K562 (cell line): ENCODE results near the gene IFI6. TPM values are rescaled to one million over a fixed set of nuclear protein-coding genes. Genes with fewer than 3 reads are reported as not detected.
A peak's percentile ranks its signal among the peaks of the same experiment; 100 is the strongest.

Experiments used
- ATAC-seq: fragments of 200-7000 bp; cut with Tn5 transposase; 3 replicates; pipeline ENCODE4 v1.9.1; 2020; ENCODE audit warnings: moderate library complexity
- BruUV-seq: library from RNA; stranded (reverse); fragments of 400-500 nt; replicated peaks from 2 replicates; lab custom pipeline; 2021; lab: Mats Ljungman, UMichigan
- CTCF ChIA-PET: fragments of 300-600 bp; formaldehyde crosslinking; extraction: SDS; loops from one replicate; lab custom pipeline; 2021; ENCODE audit warnings: low intra/inter-chr PET ratio; lab: Yijun Ruan, JAX
- POLR2A ChIA-PET: fragments of 300-600, 350-650 bp; sonication (Branson Sonifier 250); formaldehyde crosslinking; extraction: SDS; loops from one replicate; lab custom pipeline; 2021; ENCODE audit warnings: antibody characterized with exemption, inconsistent platforms; lab: Yijun Ruan, JAX
- DNase-seq, 4 experiments: peaks; one replicate each; pipeline versions ENCODE4 v3.0.0 to v3.0.0-alpha.2; 2011 to 2018; ENCODE audit warnings: low spot score in 3 of 4, mixed read lengths in 3 of 4; ENCODE audit errors: extremely low read depth in 1 of 4
- FAIRE-seq: peaks from 2 replicates; lab custom pipeline; 2011; peaks lifted over from hg19 to GRCh38; lab: Jason Lieb, UNC
- H2AFZ ChIP-seq: 2 replicates; pipeline ENCODE4 v1.6.0; 2011; ENCODE audit warnings: low read depth, low read length, control low read depth, inconsistent platforms
- H3K27ac ChIP-seq: fragments of 200-600 bp; 3 replicates; pipeline ENCODE4 v1.8.0; 2011; ENCODE audit warnings: low read depth, mild to moderate bottlenecking, control low read depth, inconsistent platforms, low read length, moderate library complexity, mixed read lengths; ENCODE audit errors: extremely low read depth
- H3K27me3 ChIP-seq, 2 experiments: fragments of 300-600 bp in 1 of 2; 2 replicates in 1 of 2; 3 replicates in 1 of 2; pipeline versions ENCODE4 v1.6.0 to v1.8.0; 2011; ENCODE audit warnings: inconsistent platforms in 2 of 2, low read length in 2 of 2, mild to moderate bottlenecking in 1 of 2, mixed read lengths in 1 of 2, moderate library complexity in 1 of 2; ENCODE audit not compliant: control insufficient read depth in 2 of 2, insufficient read depth in 2 of 2
- H3K36me3 ChIP-seq: fragments of 300-600 bp; 3 replicates; pipeline ENCODE4 v1.8.0; 2011; ENCODE audit warnings: mild to moderate bottlenecking, low read length, inconsistent platforms; ENCODE audit not compliant: control insufficient read depth, insufficient read depth
- H3K4me1 ChIP-seq, 2 experiments: fragments of 200-600 bp in 1 of 2; replicated peaks in 1 of 2; 2 replicates in 1 of 2; 3 replicates in 1 of 2; pipeline versions ENCODE4 v1.5.1 to v1.8.0; 2011; ENCODE audit warnings: inconsistent platforms in 2 of 2, low read length in 2 of 2, mild to moderate bottlenecking in 1 of 2, mixed read lengths in 1 of 2, moderate library complexity in 1 of 2; ENCODE audit not compliant: control insufficient read depth in 2 of 2, insufficient read depth in 2 of 2
- H3K4me2 ChIP-seq: 2 replicates; pipeline ENCODE4 v1.6.1; 2011; ENCODE audit warnings: low read length, control low read depth, inconsistent platforms, mixed read lengths; ENCODE audit not compliant: insufficient read depth
- H3K4me3 ChIP-seq: fragments of 200-600 bp; sonication (generic), shearing (Covaris generic); 2 replicates; pipeline ENCODE4 v1.5.1; 2016; ENCODE audit warnings: control low read depth, inconsistent platforms
- H3K79me2 ChIP-seq: fragments of 200-600 bp; 3 replicates; pipeline ENCODE4 v1.8.0; 2011; ENCODE audit warnings: low read length, inconsistent platforms; ENCODE audit not compliant: control insufficient read depth, insufficient read depth
- H3K9ac ChIP-seq, 2 experiments: 2 replicates each; pipeline versions ENCODE4 v1.6.0 to v1.6.1; 2011; ENCODE audit warnings: low read depth in 2 of 2, low read length in 2 of 2, control low read depth in 1 of 2, inconsistent platforms in 1 of 2, mild to moderate bottlenecking in 1 of 2, mixed read lengths in 1 of 2; ENCODE audit not compliant: insufficient read depth in 1 of 2
- H3K9me1 ChIP-seq: one replicate; pipeline ENCODE4 v1.6.0; 2011; ENCODE audit warnings: inconsistent platforms, mild to moderate bottlenecking, low read length, moderate library complexity; ENCODE audit not compliant: control insufficient read depth, insufficient read depth
- H3K9me3 ChIP-seq: replicated peaks from 2 replicates; pipeline ENCODE4 v1.5.1; 2011; ENCODE audit warnings: low read depth, low read length, inconsistent platforms; ENCODE audit not compliant: control insufficient read depth, insufficient read depth
- H4K20me1 ChIP-seq: replicated peaks from 2 replicates; pipeline ENCODE4 v1.6.1; 2011; ENCODE audit warnings: low read length, inconsistent platforms, mixed read lengths; ENCODE audit not compliant: control insufficient read depth, insufficient read depth
- FOXJ3 ChIP-seq: sonication (generic); formaldehyde crosslinking; IDR thresholded peaks from 2 replicates; pipeline ENCODE4 v1.4.0; 2020; ENCODE audit warnings: mild to moderate bottlenecking, missing genetic modification reagents
- MEIS2 ChIP-seq: fragments of 450-650 bp; IDR thresholded peaks from 2 replicates; pipeline ENCODE4 v1.6.1; 2014; ENCODE audit warnings: mild to moderate bottlenecking; ENCODE audit not compliant: partially characterized antibody
- RBBP5 ChIP-seq: fragments of 200-600 bp; sonication (generic); IDR thresholded peaks from 2 replicates; pipeline ENCODE4 v1.6.1; 2012; ENCODE audit warnings: borderline replicate concordance, mild to moderate bottlenecking, low read length, control low read depth, inconsistent platforms; ENCODE audit not compliant: insufficient read depth, poor library complexity, severe bottlenecking
- WGBS: fragments of 100-300 bp; shearing (Covaris generic); methylation state at CpG from one replicate; pipeline ENCODE4 v1.1.6; 2016; ENCODE audit warnings: low coverage, mixed read lengths; ENCODE audit not compliant: insufficient coverage; ENCODE audit errors: missing lambda C conversion rate; 5-methylcytosine and 5-hydroxymethylcytosine counted together
- in situ Hi-C: fragments of 300-500 bp; cut with MboI; formaldehyde crosslinking; loops from 4 replicates; pipeline ENCODE4 v1.15.0; 2018; ENCODE audit warnings: inconsistent platforms, mixed read lengths
- intact Hi-C: fragments of 100-400 bp; cut with micrococcal nuclease; formaldehyde crosslinking; loops from 2 replicates; pipeline ENCODE4 v1.14.2; 2022
- polyA plus RNA-seq, 8 experiments: library from polyadenylated mRNA; depleted of rRNA in 4 of 8; stranded (reverse) in 5 of 8; unstranded in 3 of 8; fragments of >200 nt; fragmentation: Nextera tagmentation in 2 of 8; fragmentation: Illumina TruSeq in 1 of 8; extraction: Ambion mirVana in 2 of 8; extraction: Trizol in 1 of 8; gene quantifications; 2 replicates each; pipeline versions ENCODE4 v1.2.1 to v1.2.3, GENCODE V29; 2011 to 2014; ENCODE audit warnings: inconsistent platforms in 1 of 8, missing spikeins in 1 of 8
- total RNA-seq, 7 experiments: library from RNA; depleted of rRNA in 6 of 7; stranded (reverse); fragments of >200 nt in 6 of 7; fragmentation: Illumina TruSeq in 2 of 7; extraction: Trizol in 2 of 7; gene quantifications; 2 replicates each; pipeline versions ENCODE4 v1.2.1 to v1.2.3, GENCODE V29; 2011 to 2021; ENCODE audit warnings: low replicate concordance in 1 of 7
- TF ChIP-seq, protein P1 (sequence below): fragments of 450-650 bp; IDR thresholded peaks from 2 replicates; pipeline ENCODE4 v1.7.1; 2018; ENCODE audit warnings: mild to moderate bottlenecking, low read depth; ENCODE audit not compliant: partially characterized antibody
- TF ChIP-seq, protein P2 (sequence below), 2 experiments: fragments of 450-650 bp in 1 of 2; sonication (generic) in 1 of 2; formaldehyde crosslinking in 1 of 2; IDR thresholded peaks in 1 of 2; conservative IDR thresholded peaks in 1 of 2; 2 replicates each; pipeline versions ENCODE4 v1.6.1 to v1.8.1; 2016 to 2023; ENCODE audit warnings: mild to moderate bottlenecking in 2 of 2, moderate library complexity in 2 of 2, inconsistent platforms in 1 of 2, missing genetic modification reagents in 1 of 2

The IFI6 gene
- total and polyA plus RNA-seq, 9 of the 15 experiments (the other 6 are each of a cell fraction or from before 2014, with no cell fraction given) = 0.17 to 4.5 (median 2.2) TPM

DNA sequence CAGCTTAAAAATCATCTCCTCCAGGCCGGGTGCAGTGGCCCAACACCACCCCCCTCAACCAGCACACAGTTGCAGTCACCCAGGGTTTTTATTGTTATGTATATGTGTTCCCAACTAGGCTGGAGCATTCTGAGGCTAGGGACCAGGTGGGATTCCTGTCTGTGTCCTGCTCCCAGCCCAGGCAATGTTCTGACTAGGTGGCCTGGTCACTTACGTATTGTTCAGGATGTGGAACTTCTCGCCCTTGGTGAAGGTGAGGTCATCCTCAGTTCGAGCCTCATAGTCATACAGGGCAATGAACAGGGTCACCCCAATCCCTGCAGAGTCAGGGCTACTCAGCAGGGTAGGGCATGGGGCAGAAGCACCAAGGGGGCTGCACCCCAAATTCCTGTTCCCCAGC lies 49.2 kb downstream of the IFI6 start:
- Histone ChIP-seq H3K9me3 (no peaks in the 10 kb centered on the region), H4K20me1 (0 out of 2 replicates have a peak, but pooled peaks cover 3% of the 10 kb centered on the region), H3K9me1 (no peaks in the 10 kb centered on the region), H3K27me3 (peaks cover 0 to 11% of the 10 kb centered on the region in 2 experiments; a peak in 2 of 5 replicates), H3K4me1 (peaks cover 12 to 13% of the 10 kb centered on the region in 2 experiments), H3K27ac (no peak overlapping the region), H3K79me2 (no peaks in the 10 kb centered on the region), H2AFZ (no peak overlapping the region), H3K9ac (peak overlapping the region in 1 of 2 experiments; percentile 14; a peak in 1 of 4 replicates), H3K4me2 (no peak overlapping the region), H3K4me3 (no peak overlapping the region), H3K36me3 (no peaks in the 10 kb centered on the region)
- ATAC-seq (no peak), FAIRE-seq (no peak), DNase-seq (no peak)
- TF ChIP-seq FOXJ3 (no peak), RBBP5 (no peak), MEIS2 (no peak)
- TF ChIP-seq, protein P1, sequence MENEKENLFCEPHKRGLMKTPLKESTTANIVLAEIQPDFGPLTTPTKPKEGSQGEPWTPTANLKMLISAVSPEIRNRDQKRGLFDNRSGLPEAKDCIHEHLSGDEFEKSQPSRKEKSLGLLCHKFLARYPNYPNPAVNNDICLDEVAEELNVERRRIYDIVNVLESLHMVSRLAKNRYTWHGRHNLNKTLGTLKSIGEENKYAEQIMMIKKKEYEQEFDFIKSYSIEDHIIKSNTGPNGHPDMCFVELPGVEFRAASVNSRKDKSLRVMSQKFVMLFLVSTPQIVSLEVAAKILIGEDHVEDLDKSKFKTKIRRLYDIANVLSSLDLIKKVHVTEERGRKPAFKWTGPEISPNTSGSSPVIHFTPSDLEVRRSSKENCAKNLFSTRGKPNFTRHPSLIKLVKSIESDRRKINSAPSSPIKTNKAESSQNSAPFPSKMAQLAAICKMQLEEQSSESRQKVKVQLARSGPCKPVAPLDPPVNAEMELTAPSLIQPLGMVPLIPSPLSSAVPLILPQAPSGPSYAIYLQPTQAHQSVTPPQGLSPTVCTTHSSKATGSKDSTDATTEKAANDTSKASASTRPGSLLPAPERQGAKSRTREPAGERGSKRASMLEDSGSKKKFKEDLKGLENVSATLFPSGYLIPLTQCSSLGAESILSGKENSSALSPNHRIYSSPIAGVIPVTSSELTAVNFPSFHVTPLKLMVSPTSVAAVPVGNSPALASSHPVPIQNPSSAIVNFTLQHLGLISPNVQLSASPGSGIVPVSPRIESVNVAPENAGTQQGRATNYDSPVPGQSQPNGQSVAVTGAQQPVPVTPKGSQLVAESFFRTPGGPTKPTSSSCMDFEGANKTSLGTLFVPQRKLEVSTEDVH = no peak
- TF ChIP-seq, protein P2, sequence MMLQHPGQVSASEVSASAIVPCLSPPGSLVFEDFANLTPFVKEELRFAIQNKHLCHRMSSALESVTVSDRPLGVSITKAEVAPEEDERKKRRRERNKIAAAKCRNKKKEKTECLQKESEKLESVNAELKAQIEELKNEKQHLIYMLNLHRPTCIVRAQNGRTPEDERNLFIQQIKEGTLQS (IDR thresholded peaks at IDR 0.05) = peak; percentile 53
- TF ChIP-seq, protein P2 (CRISPR knock-in tag; conservative IDR thresholded peaks at IDR 0.05) = no peak
- BruUV-seq = no TSS peak
- intact Hi-C loops (no loop called here), in situ Hi-C loops (loop anchor here (25.0 kb wide), 1 partner anchor 511 kb away; no protein-coding TSS in a partner anchor)
- CTCF ChIA-PET = interaction anchor here (0.7 kb wide), 1 partner anchor 10 kb away, joined by 4 read pairs; no protein-coding TSS in a partner anchor
- WGBS = 27% methylated on average over 4 of the region's 4 CpGs
- POLR2A ChIA-PET = interaction anchor here (0.6 to 2.2 kb wide), 6 partner anchors 8 to 116 kb away, joined by 3 to 7 read pairs (median 3); no protein-coding TSS in a partner anchor
